ENCODE data around the gene BCAS1.

Gene BCAS1

GRCh38 chr20:54025251-54025771 lies 45.1 kb downstream of the BCAS1 start:
- CTCF ChIA-PET = no interaction called here
- TF ChIP-seq ZNF214 (tag by site-specific recombination; IDR thresholded peaks at IDR 0.05; ENCODE audit: borderline replicate concordance) = no peak
- TF ChIP-seq ZNF510 (tag by site-specific recombination; IDR thresholded peaks at IDR 0.05; ENCODE audit: insufficient replicate concordance) = no peak
- TF ChIP-seq ZNF433 (tag by site-specific recombination; IDR thresholded peaks at IDR 0.05; ENCODE audit: low read depth) = no peak
- no peak for TF ChIP-seq ZNF664 (tag by site-specific recombination; IDR thresholded peaks at IDR 0.05)
- TF ChIP-seq ATF2 (tag by site-specific recombination; IDR thresholded peaks at IDR 0.05; ENCODE audit: low read depth) = no peak
- TF ChIP-seq KLF17 (tag by site-specific recombination; IDR thresholded peaks at IDR 0.05) = no peak
- no peak for TF ChIP-seq ZBTB1 (tag by site-specific recombination; IDR thresholded peaks at IDR 0.05)
- no peak for TF ChIP-seq YY2 (tag by site-specific recombination; IDR thresholded peaks at IDR 0.05)
- TF ChIP-seq ZNF239 (tag by site-specific recombination; IDR thresholded peaks at IDR 0.05) = no peak
- no peak for TF ChIP-seq ZSCAN30 (tag by site-specific recombination; IDR thresholded peaks at IDR 0.05)
- no peak for TF ChIP-seq ZNF473 (tag by site-specific recombination; IDR thresholded peaks at IDR 0.05)
- no peak for TF ChIP-seq TCF7L2 (IDR thresholded peaks at IDR 0.05; ENCODE audit: borderline replicate concordance, low read depth, low read length)
- no peak for TF ChIP-seq ZNF624 (tag by site-specific recombination; IDR thresholded peaks at IDR 0.05)
- TF ChIP-seq ZNF37A (tag by site-specific recombination; IDR thresholded peaks at IDR 0.05) = no peak

GRCh38 chr20:54023406-54023805 lies 47.0 kb downstream of the BCAS1 start:
- Histone ChIP-seq H3K4me1 (ENCODE audit: control insufficient read depth, insufficient read depth, low read length) (no peaks in the 10 kb centered on the region), H3K4me3 (ENCODE audit: low read depth, low read length) (no peak overlapping the region), H3K36me3 (ENCODE audit: control insufficient read depth in 2 of 2, insufficient read depth in 1 of 2, low read length in 2 of 2) (no peaks in the 10 kb centered on the region), H3K9me3 (ENCODE audit: control insufficient read depth, insufficient read depth, low read depth, low read length) (no peaks in the 10 kb centered on the region), H3K27ac (ENCODE audit: extremely low read depth, low read depth, low read length) (no peak overlapping the region)
- CTCF ChIA-PET = interaction anchor here (1.3 kb wide), 1 partner anchor 80 kb away, joined by 3 read pairs; no protein-coding TSS in a partner anchor
- TF ChIP-seq ZNF184 (tag by site-specific recombination; IDR thresholded peaks at IDR 0.05) (no peak), HOXA7 (CRISPR knock-in tag; IDR thresholded peaks at IDR 0.05; ENCODE audit: borderline replicate concordance) (no peak), ZNF843 (tag by site-specific recombination; IDR thresholded peaks at IDR 0.05) (no peak), YY2 (tag by site-specific recombination; IDR thresholded peaks at IDR 0.05) (no peak), REPIN1 (tag by site-specific recombination; IDR thresholded peaks at IDR 0.05; ENCODE audit: low read depth) (no peak), ZNF239 (tag by site-specific recombination; IDR thresholded peaks at IDR 0.05) (no peak), ZNF639 (tag by site-specific recombination; IDR thresholded peaks at IDR 0.05) (no peak), INSM2 (tag by site-specific recombination; IDR thresholded peaks at IDR 0.05) (no peak), ZNF776 (tag by site-specific recombination; IDR thresholded peaks at IDR 0.05; ENCODE audit: borderline replicate concordance) (no peak), ZNF394 (tag by site-specific recombination; IDR thresholded peaks at IDR 0.05; ENCODE audit: borderline replicate concordance) (no peak), ZNF16 (tag by site-specific recombination; IDR thresholded peaks at IDR 0.05; ENCODE audit: low read depth) (no peak), ZNF837 (tag by site-specific recombination; IDR thresholded peaks at IDR 0.05) (no peak), OVOL3 (tag by site-specific recombination; IDR thresholded peaks at IDR 0.05) (no peak)
- POLR2A ChIA-PET = no interaction called here

More at GRCh38 chr20:54025251-54025771, 45.1 kb downstream of the BCAS1 start:
- POLR2A ChIA-PET = no interaction called here
- Histone ChIP-seq H3K27ac (ENCODE audit: extremely low read depth, low read depth, low read length) (no peak overlapping the region), H3K9me3 (ENCODE audit: control insufficient read depth, insufficient read depth, low read depth, low read length) (no peaks in the 10 kb centered on the region), H3K4me3 (ENCODE audit: low read depth, low read length) (no peak overlapping the region), H3K4me1 (ENCODE audit: control insufficient read depth, insufficient read depth, low read length) (no peaks in the 10 kb centered on the region), H3K36me3 (ENCODE audit: control insufficient read depth in 2 of 2, insufficient read depth in 1 of 2, low read length in 2 of 2) (no peaks in the 10 kb centered on the region)

All from HEK293 (cell line).